HepG2 (cell line): ENCODE data around the gene REPIN1.

Source experiments
- EZH2 ChIP-seq: conservative IDR thresholded peaks from 2 replicates; pipeline ENCODE4 v1.6.1; 2012; ENCODE audit warnings: mild to moderate bottlenecking, low read depth, low read length, moderate library complexity
- GFI1 ChIP-seq: sonication (generic); formaldehyde crosslinking; IDR thresholded peaks from 2 replicates; pipeline ENCODE4 v1.5.0; 2020; ENCODE audit warnings: missing genetic modification reagents, mild to moderate bottlenecking, borderline replicate concordance
- HMG20A ChIP-seq: IDR thresholded peaks from 2 replicates; pipeline ENCODE4 v1.6.1; 2016; ENCODE audit warnings: borderline replicate concordance
- KDM2A ChIP-seq: sonication (generic); formaldehyde crosslinking; IDR thresholded peaks from 2 replicates; pipeline ENCODE4 v1.4.0; 2020; ENCODE audit warnings: low read depth, missing genetic modification reagents, borderline replicate concordance
- SP1 ChIP-seq, 2 experiments: fragments of 450-650 bp in 1 of 2; sonication (generic) in 1 of 2; formaldehyde crosslinking in 1 of 2; IDR thresholded peaks; 2 replicates each; pipeline versions ENCODE4 v1.4.0 to v1.6.1; 2016 to 2020; ENCODE audit warnings: missing genetic modification reagents in 1 of 2
- TF ChIP-seq, protein P1 (sequence below): sonication (generic); formaldehyde crosslinking; IDR thresholded peaks from 2 replicates; pipeline ENCODE4 v1.5.0; 2020; ENCODE audit warnings: mild to moderate bottlenecking, missing genetic modification reagents, moderate library complexity

DNA sequence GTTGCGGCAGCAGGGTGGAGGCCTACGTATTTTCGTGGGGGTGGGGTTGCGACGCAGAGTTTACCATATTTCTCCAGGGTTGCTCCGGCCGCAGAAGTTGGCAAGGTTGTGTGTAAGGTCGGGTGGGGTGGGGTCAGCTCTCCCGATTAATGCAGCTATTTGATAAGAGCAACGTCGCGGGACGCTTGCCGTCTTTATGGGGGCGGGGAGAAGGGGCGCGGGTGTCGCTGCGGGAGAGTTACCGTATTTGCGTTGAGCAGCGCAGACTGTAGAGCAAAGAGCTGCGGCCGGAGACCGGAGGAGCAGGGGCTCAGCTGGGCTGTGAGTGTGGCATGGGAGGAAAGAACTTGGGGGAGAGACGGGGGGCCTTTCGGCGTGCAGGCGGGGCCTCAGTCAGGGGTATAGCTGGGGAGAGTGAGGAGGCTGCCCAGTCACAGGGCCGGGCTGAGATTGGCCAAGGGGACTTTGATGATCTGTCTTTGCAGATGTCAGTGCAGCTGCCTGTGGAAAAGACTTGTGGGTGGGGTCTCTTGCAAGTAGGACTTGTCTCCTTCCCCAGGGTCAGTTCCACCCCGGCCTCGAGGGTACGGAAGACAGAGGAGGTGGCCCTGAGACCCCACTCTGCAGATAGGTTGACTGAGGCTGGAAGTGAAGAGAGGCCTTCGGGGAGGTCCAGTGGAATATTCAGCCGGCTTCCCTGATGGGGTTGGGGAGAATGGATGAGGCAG, 37.1 kb downstream of the REPIN1 start:
- no peak for TF ChIP-seq SP1 (IDR thresholded peaks at IDR 0.05)
- TF ChIP-seq SP1 (CRISPR knock-in tag; IDR thresholded peaks at IDR 0.05), result no peak
- TF ChIP-seq EZH2, result no peak
- TF ChIP-seq GFI1 (CRISPR knock-in tag), result no peak
- no peak for TF ChIP-seq HMG20A
- no peak; the same call in 1 of the 2 replicates for TF ChIP-seq KDM2A (CRISPR knock-in tag)
- TF ChIP-seq, protein P1, sequence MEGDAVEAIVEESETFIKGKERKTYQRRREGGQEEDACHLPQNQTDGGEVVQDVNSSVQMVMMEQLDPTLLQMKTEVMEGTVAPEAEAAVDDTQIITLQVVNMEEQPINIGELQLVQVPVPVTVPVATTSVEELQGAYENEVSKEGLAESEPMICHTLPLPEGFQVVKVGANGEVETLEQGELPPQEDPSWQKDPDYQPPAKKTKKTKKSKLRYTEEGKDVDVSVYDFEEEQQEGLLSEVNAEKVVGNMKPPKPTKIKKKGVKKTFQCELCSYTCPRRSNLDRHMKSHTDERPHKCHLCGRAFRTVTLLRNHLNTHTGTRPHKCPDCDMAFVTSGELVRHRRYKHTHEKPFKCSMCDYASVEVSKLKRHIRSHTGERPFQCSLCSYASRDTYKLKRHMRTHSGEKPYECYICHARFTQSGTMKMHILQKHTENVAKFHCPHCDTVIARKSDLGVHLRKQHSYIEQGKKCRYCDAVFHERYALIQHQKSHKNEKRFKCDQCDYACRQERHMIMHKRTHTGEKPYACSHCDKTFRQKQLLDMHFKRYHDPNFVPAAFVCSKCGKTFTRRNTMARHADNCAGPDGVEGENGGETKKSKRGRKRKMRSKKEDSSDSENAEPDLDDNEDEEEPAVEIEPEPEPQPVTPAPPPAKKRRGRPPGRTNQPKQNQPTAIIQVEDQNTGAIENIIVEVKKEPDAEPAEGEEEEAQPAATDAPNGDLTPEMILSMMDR, result no peak
